ENCODE data around the gene GALK1.

- no peak for TF ChIP-seq CTCF (IDR thresholded peaks at IDR 0.05; ENCODE audit: low read length)
- TF ChIP-seq EZH2 (IDR thresholded peaks at IDR 0.05; ENCODE audit: borderline replicate concordance, low read length): no peak
Observed at GRCh38 chr17:75738218-75738802, 26.7 kb downstream of the GALK1 start.
